ENCODE measurements around the gene KRT20. TPM values are rescaled to one million over a fixed set of nuclear protein-coding genes. Genes with fewer than 3 reads are reported as not detected.

Gene KRT20
- total and polyA plus RNA-seq, 2 of the 13 experiments (the other 11 are each of a cell fraction or from before 2014, with no cell fraction given): 0.13 to 0.20 TPM

GRCh38 chr17:40862985-40863733, 21.9 kb downstream of the KRT20 start (continued):
- TF ChIP-seq GABPA (IDR thresholded peaks at IDR 0.05; ENCODE audit: low read depth, low read length): no peak
- no peak for TF ChIP-seq GABPA (CRISPR knock-in tag; IDR thresholded peaks at IDR 0.05; ENCODE audit: low read depth)
- TF ChIP-seq SOX6 (IDR thresholded peaks at IDR 0.05): no peak
- TF ChIP-seq SOX6 (CRISPR knock-in tag; IDR thresholded peaks at IDR 0.05): 0 out of 2 replicates have a peak, but pooled peaks have one; percentile 10
- 0 out of 2 replicates have a peak, but pooled peaks have one; percentile 55 for TF ChIP-seq HNF1B (CRISPR knock-in tag; IDR thresholded peaks at IDR 0.05)
- TF ChIP-seq MXD1 (CRISPR knock-in tag; IDR thresholded peaks at IDR 0.05): 0 out of 2 replicates have a peak, but pooled peaks have one; percentile 29
- no peak for TF ChIP-seq ETV6 (CRISPR knock-in tag; conservative IDR thresholded peaks at IDR 0.05)
- TF ChIP-seq ZNF737 (CRISPR knock-in tag; IDR thresholded peaks at IDR 0.05; ENCODE audit: borderline replicate concordance): no peak
- no peak for TF ChIP-seq CREB3 (CRISPR knock-in tag; IDR thresholded peaks at IDR 0.05)
- no peak for TF ChIP-seq SKIL (CRISPR knock-in tag; IDR thresholded peaks at IDR 0.05; ENCODE audit: borderline replicate concordance)
- TF ChIP-seq ZNF580 (CRISPR knock-in tag; IDR thresholded peaks at IDR 0.05; ENCODE audit: borderline replicate concordance, low read depth): peak; percentile 47; the same call in 1 of the 2 replicates
- TF ChIP-seq MIER2 (CRISPR knock-in tag; IDR thresholded peaks at IDR 0.05): no peak
- 0 out of 2 replicates have a peak, but pooled peaks have one; percentile 45 for TF ChIP-seq ZNF160 (CRISPR knock-in tag; IDR thresholded peaks at IDR 0.05)
- no peak for TF ChIP-seq ZBTB37 (CRISPR knock-in tag; IDR thresholded peaks at IDR 0.05)
- TF ChIP-seq CBX5 (CRISPR knock-in tag; IDR thresholded peaks at IDR 0.05; ENCODE audit: borderline replicate concordance): 0 out of 2 replicates have a peak, but pooled peaks have one; percentile 46
- TF ChIP-seq ZNF3 (CRISPR knock-in tag; IDR thresholded peaks at IDR 0.05): no peak
- TF ChIP-seq MIXL1 (CRISPR knock-in tag; IDR thresholded peaks at IDR 0.05): no peak
- peak; percentile 19 for TF ChIP-seq TEAD3 (CRISPR knock-in tag; optimal IDR thresholded peaks at IDR 0.05; ENCODE audit: borderline replicate concordance)
- TF ChIP-seq MED1 (CRISPR knock-in tag; IDR thresholded peaks at IDR 0.05): 0 out of 2 replicates have a peak, but pooled peaks have one; percentile 30
- peak; percentile 50 for TF ChIP-seq FOSL2 (CRISPR knock-in tag; IDR thresholded peaks at IDR 0.05)

All from HepG2 (cell line).